WTC11 (cell line): ENCODE data around the gene ROBO1. TPM values are rescaled to one million over a fixed set of nuclear protein-coding genes. Genes with fewer than 3 reads are reported as not detected.

Experiments used
- ATAC-seq: fragments of 200-7000 bp; cut with Tn5 transposase; 2 replicates; pipeline ENCODE4 v1.10.0; 2021; ENCODE audit warnings: mild to moderate bottlenecking, moderate library complexity
- CTCF ChIA-PET: fragments of 300-600 bp; sonication (Branson Sonifier 250); formaldehyde crosslinking; loops from one replicate; lab custom pipeline; 2021; ENCODE audit warnings: antibody characterized with exemption; lab: Charles Lee
- POLR2A ChIA-PET: fragments of 350-600 bp; sonication (Branson Sonifier 250); formaldehyde crosslinking; loops from one replicate; lab custom pipeline; 2021; ENCODE audit warnings: antibody characterized with exemption; lab: Charles Lee
- DNase-seq: peaks from one replicate; pipeline ENCODE4 v3.0.0; 2021; ENCODE audit warnings: low spot score
- H3K27ac Mint-ChIP-seq: 2 replicates; pipeline ENCODE4 v1.8.0; 2021; ENCODE audit warnings: mixed read lengths
- H3K27me3 Mint-ChIP-seq: 2 replicates; pipeline ENCODE4 v1.8.0; 2021; ENCODE audit warnings: low read depth, mild to moderate bottlenecking, moderate library complexity, mixed read lengths
- H3K36me3 Mint-ChIP-seq: 2 replicates; pipeline ENCODE4 v1.8.0; 2021; ENCODE audit warnings: mixed read lengths
- H3K4me1 Mint-ChIP-seq: 2 replicates; pipeline ENCODE4 v1.8.0; 2022; ENCODE audit warnings: mixed read lengths
- H3K4me3 Mint-ChIP-seq: 2 replicates; pipeline ENCODE4 v1.8.0; 2021; ENCODE audit warnings: mild to moderate bottlenecking, moderate library complexity, mixed read lengths
- H3K9me3 Mint-ChIP-seq: 2 replicates; pipeline ENCODE4 v1.8.0; 2021; ENCODE audit warnings: mixed read lengths
- ELF4 ChIP-seq: sonication (generic); formaldehyde crosslinking; IDR thresholded peaks from 2 replicates; pipeline ENCODE4 v1.8.1; 2022; ENCODE audit warnings: low read depth, mild to moderate bottlenecking, moderate library complexity, missing genetic modification reagents
- HMGA2 ChIP-seq: fragments of 250-450 bp; sonication (Bioruptor Pico); IDR thresholded peaks from 2 replicates; pipeline ENCODE4 v1.4.0; 2021; ENCODE audit warnings: mild to moderate bottlenecking, moderate library complexity
- KAT7 ChIP-seq: sonication (generic); formaldehyde crosslinking; IDR thresholded peaks from 2 replicates; pipeline ENCODE4 v1.8.1; 2023; ENCODE audit warnings: missing genetic modification reagents, mild to moderate bottlenecking, borderline replicate concordance
- MYBL2 ChIP-seq: sonication (generic); formaldehyde crosslinking; IDR thresholded peaks from 2 replicates; pipeline ENCODE4 v1.8.1; 2023; ENCODE audit warnings: mild to moderate bottlenecking, moderate library complexity, missing genetic modification reagents
- NFYB ChIP-seq: sonication (generic); formaldehyde crosslinking; conservative IDR thresholded peaks from 2 replicates; pipeline ENCODE4 v1.8.0; 2022; ENCODE audit warnings: low read depth, missing genetic modification reagents
- RORB ChIP-seq: fragments of 250-450 bp; sonication (Bioruptor Pico); IDR thresholded peaks from 2 replicates; pipeline ENCODE4 v1.9.0; 2021; ENCODE audit warnings: mild to moderate bottlenecking
- SP1 ChIP-seq: sonication (generic); formaldehyde crosslinking; conservative IDR thresholded peaks from 2 replicates; pipeline ENCODE4 v1.8.1; 2022; ENCODE audit warnings: missing genetic modification reagents
- TEAD1 ChIP-seq: sonication (generic); formaldehyde crosslinking; IDR thresholded peaks from 2 replicates; pipeline ENCODE4 v1.8.0; 2022; ENCODE audit warnings: mild to moderate bottlenecking, missing genetic modification reagents
- ZBTB21 ChIP-seq: sonication (generic); formaldehyde crosslinking; IDR thresholded peaks from 2 replicates; pipeline ENCODE4 v1.8.1; 2023; ENCODE audit warnings: mild to moderate bottlenecking, missing genetic modification reagents, borderline replicate concordance
- ZNF232 ChIP-seq: sonication (generic); formaldehyde crosslinking; IDR thresholded peaks from 2 replicates; pipeline ENCODE4 v1.8.0; 2022; ENCODE audit warnings: mild to moderate bottlenecking, missing genetic modification reagents
- ZNF416 ChIP-seq: fragments of 250-450 bp; sonication (Bioruptor Pico); IDR thresholded peaks from 2 replicates; pipeline ENCODE4 v1.9.0; 2021; ENCODE audit warnings: mild to moderate bottlenecking, inconsistent platforms
- ZNF671 ChIP-seq: fragments of 250-450 bp; sonication (Bioruptor Pico); IDR thresholded peaks from 2 replicates; pipeline ENCODE4 v1.8.0; 2021; ENCODE audit warnings: mild to moderate bottlenecking
- total RNA-seq: library from RNA; stranded (reverse); gene quantifications from 3 replicates; pipeline ENCODE4 v1.2.3, GENCODE V29; 2021
- TF ChIP-seq, protein P1 (sequence below): sonication (generic); formaldehyde crosslinking; IDR thresholded peaks from 2 replicates; pipeline ENCODE4 v1.8.1; 2022; ENCODE audit warnings: missing genetic modification reagents, borderline replicate concordance
- TF ChIP-seq, protein P2 (sequence below): sonication (generic); formaldehyde crosslinking; IDR thresholded peaks from 2 replicates; pipeline ENCODE4 v1.8.0; 2023; ENCODE audit warnings: missing genetic modification reagents
- TF ChIP-seq, protein P3 (sequence below): sonication (generic); formaldehyde crosslinking; conservative IDR thresholded peaks from 2 replicates; pipeline ENCODE4 v1.8.1; 2022; ENCODE audit warnings: mild to moderate bottlenecking, missing genetic modification reagents
- TF ChIP-seq, protein P4 (sequence below): sonication (generic); formaldehyde crosslinking; IDR thresholded peaks from 2 replicates; pipeline ENCODE4 v1.8.0; 2022; ENCODE audit warnings: mild to moderate bottlenecking, missing genetic modification reagents
- TF ChIP-seq, protein P5 (sequence below): fragments of 250-450 bp; sonication (Bioruptor Pico); IDR thresholded peaks from 2 replicates; pipeline ENCODE4 v1.9.0; 2021; ENCODE audit warnings: mild to moderate bottlenecking
- TF ChIP-seq, protein P6 (sequence below): fragments of 250-450 bp; sonication (Bioruptor Pico); IDR thresholded peaks from 2 replicates; pipeline ENCODE4 v1.8.0; 2021; ENCODE audit warnings: mild to moderate bottlenecking
- TF ChIP-seq, protein P7 (sequence below): sonication (generic); formaldehyde crosslinking; IDR thresholded peaks from 2 replicates; pipeline ENCODE4 v1.8.0; 2023; ENCODE audit warnings: mild to moderate bottlenecking, missing genetic modification reagents
- TF ChIP-seq, protein P8 (sequence below): sonication (generic); formaldehyde crosslinking; IDR thresholded peaks from 2 replicates; pipeline ENCODE4 v1.8.0; 2022; ENCODE audit warnings: mild to moderate bottlenecking, missing genetic modification reagents

ROBO1 gene
- total RNA-seq, 1 experiment from 2014 or later: 90.9 TPM

DNA sequence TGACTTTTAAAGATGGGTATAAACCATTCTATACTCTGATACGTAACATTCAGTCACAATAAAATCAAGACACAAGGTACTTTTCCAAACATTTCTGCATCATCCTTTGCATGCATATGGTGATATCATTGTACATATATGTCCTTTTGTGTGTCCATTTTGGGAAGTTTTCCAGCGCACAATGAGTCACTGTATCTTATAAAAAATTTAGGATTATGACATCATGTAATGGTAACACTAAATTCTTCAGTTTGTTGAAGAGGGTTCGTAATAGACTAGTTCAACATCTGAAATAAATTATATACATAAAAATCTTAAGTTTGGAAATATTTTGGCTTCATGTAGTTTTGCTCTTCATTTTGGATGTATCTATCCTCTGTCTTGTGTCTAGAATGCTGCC lies 480.9 kb downstream of the ROBO1 start (continued):
- TF ChIP-seq, protein P1, sequence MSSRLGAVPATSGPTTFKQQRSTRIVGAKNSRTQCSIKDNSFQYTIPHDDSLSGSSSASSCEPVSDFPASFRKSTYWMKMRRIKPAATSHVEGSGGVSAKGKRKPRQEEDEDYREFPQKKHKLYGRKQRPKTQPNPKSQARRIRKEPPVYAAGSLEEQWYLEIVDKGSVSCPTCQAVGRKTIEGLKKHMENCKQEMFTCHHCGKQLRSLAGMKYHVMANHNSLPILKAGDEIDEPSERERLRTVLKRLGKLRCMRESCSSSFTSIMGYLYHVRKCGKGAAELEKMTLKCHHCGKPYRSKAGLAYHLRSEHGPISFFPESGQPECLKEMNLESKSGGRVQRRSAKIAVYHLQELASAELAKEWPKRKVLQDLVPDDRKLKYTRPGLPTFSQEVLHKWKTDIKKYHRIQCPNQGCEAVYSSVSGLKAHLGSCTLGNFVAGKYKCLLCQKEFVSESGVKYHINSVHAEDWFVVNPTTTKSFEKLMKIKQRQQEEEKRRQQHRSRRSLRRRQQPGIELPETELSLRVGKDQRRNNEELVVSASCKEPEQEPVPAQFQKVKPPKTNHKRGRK (CRISPR knock-in tag): no peak
- TF ChIP-seq, protein P2, sequence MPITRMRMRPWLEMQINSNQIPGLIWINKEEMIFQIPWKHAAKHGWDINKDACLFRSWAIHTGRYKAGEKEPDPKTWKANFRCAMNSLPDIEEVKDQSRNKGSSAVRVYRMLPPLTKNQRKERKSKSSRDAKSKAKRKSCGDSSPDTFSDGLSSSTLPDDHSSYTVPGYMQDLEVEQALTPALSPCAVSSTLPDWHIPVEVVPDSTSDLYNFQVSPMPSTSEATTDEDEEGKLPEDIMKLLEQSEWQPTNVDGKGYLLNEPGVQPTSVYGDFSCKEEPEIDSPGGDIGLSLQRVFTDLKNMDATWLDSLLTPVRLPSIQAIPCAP (CRISPR knock-in tag): no peak
- TF ChIP-seq ELF4 (CRISPR knock-in tag): no peak
- no peak for TF ChIP-seq HMGA2 (CRISPR knock-in tag)
- TF ChIP-seq ZNF671 (CRISPR knock-in tag): no peak
- TF ChIP-seq, protein P3, sequence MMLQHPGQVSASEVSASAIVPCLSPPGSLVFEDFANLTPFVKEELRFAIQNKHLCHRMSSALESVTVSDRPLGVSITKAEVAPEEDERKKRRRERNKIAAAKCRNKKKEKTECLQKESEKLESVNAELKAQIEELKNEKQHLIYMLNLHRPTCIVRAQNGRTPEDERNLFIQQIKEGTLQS (CRISPR knock-in tag): no peak

DNA sequence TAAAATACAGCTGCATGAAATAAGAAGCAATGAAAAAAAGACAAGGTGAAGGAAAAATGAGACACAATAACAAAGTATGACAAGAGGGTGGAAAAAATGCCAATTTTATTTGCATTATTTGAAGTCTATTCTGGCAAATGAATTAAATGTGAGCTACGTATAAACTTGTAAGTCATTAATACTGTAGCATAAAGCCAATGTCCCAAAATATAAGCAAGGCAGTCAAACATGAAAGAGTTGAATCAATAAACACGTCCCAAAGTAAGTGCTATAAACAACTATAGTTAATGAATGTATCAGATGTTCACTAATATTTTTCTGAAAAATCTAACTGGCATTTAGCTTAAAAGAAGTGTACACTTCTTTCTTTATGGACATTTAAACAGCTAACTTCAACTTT lies 481.9 kb downstream of the ROBO1 start:
- no peak for TF ChIP-seq NFYB
- TF ChIP-seq TEAD1: no peak
- TF ChIP-seq, protein P2 (CRISPR knock-in tag): no peak
- TF ChIP-seq, protein P4, sequence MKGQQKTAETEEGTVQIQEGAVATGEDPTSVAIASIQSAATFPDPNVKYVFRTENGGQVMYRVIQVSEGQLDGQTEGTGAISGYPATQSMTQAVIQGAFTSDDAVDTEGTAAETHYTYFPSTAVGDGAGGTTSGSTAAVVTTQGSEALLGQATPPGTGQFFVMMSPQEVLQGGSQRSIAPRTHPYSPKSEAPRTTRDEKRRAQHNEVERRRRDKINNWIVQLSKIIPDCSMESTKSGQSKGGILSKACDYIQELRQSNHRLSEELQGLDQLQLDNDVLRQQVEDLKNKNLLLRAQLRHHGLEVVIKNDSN (CRISPR knock-in tag): no peak
- TF ChIP-seq ZNF232 (CRISPR knock-in tag): no peak
- TF ChIP-seq MYBL2 (CRISPR knock-in tag): no peak
- TF ChIP-seq, protein P5, sequence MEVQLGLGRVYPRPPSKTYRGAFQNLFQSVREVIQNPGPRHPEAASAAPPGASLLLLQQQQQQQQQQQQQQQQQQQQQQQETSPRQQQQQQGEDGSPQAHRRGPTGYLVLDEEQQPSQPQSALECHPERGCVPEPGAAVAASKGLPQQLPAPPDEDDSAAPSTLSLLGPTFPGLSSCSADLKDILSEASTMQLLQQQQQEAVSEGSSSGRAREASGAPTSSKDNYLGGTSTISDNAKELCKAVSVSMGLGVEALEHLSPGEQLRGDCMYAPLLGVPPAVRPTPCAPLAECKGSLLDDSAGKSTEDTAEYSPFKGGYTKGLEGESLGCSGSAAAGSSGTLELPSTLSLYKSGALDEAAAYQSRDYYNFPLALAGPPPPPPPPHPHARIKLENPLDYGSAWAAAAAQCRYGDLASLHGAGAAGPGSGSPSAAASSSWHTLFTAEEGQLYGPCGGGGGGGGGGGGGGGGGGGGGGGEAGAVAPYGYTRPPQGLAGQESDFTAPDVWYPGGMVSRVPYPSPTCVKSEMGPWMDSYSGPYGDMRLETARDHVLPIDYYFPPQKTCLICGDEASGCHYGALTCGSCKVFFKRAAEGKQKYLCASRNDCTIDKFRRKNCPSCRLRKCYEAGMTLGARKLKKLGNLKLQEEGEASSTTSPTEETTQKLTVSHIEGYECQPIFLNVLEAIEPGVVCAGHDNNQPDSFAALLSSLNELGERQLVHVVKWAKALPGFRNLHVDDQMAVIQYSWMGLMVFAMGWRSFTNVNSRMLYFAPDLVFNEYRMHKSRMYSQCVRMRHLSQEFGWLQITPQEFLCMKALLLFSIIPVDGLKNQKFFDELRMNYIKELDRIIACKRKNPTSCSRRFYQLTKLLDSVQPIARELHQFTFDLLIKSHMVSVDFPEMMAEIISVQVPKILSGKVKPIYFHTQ (CRISPR knock-in tag): no peak
- H3K4me1 Mint-ChIP-seq: 0 out of 2 replicates have a peak, but pooled peaks cover 3% of the 10 kb centered on the region
- H3K36me3 Mint-ChIP-seq: no peaks in the 10 kb centered on the region
- no peak overlapping the region for H3K27ac Mint-ChIP-seq
- no peak for DNase-seq
- H3K9me3 Mint-ChIP-seq: no peaks in the 10 kb centered on the region
- ChIA-PET POLR2A (no interaction called here), CTCF (no interaction called here)
- no peaks in the 10 kb centered on the region for H3K27me3 Mint-ChIP-seq
- no peak for ATAC-seq
- no peak overlapping the region for H3K4me3 Mint-ChIP-seq

DNA sequence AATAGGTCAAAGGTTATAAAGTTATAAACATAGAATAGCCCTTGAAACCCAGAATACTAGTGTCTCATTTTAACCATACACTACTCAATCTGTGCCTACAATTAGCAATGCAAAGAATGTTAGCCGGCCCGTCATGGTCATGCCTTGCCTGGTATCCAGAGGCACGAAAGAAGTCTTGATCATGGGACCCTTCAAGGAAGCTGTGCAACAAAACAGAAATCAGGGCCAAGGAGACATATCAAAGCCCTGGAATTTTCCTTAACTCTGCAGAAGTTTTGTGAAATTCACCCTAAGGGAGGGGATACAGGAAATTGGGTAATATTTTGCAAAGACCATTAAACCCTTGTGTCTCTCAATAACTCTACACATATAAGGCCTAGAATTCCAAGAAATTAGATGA lies 482.4 kb downstream of the ROBO1 start:
- TF ChIP-seq KAT7 (CRISPR knock-in tag) (no peak), ZBTB21 (CRISPR knock-in tag) (no peak), SP1 (CRISPR knock-in tag) (no peak), ZNF416 (no peak), RORB (CRISPR knock-in tag) (no peak)
- TF ChIP-seq, protein P6, sequence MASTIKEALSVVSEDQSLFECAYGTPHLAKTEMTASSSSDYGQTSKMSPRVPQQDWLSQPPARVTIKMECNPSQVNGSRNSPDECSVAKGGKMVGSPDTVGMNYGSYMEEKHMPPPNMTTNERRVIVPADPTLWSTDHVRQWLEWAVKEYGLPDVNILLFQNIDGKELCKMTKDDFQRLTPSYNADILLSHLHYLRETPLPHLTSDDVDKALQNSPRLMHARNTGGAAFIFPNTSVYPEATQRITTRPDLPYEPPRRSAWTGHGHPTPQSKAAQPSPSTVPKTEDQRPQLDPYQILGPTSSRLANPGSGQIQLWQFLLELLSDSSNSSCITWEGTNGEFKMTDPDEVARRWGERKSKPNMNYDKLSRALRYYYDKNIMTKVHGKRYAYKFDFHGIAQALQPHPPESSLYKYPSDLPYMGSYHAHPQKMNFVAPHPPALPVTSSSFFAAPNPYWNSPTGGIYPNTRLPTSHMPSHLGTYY (CRISPR knock-in tag): no peak
- TF ChIP-seq, protein P7, sequence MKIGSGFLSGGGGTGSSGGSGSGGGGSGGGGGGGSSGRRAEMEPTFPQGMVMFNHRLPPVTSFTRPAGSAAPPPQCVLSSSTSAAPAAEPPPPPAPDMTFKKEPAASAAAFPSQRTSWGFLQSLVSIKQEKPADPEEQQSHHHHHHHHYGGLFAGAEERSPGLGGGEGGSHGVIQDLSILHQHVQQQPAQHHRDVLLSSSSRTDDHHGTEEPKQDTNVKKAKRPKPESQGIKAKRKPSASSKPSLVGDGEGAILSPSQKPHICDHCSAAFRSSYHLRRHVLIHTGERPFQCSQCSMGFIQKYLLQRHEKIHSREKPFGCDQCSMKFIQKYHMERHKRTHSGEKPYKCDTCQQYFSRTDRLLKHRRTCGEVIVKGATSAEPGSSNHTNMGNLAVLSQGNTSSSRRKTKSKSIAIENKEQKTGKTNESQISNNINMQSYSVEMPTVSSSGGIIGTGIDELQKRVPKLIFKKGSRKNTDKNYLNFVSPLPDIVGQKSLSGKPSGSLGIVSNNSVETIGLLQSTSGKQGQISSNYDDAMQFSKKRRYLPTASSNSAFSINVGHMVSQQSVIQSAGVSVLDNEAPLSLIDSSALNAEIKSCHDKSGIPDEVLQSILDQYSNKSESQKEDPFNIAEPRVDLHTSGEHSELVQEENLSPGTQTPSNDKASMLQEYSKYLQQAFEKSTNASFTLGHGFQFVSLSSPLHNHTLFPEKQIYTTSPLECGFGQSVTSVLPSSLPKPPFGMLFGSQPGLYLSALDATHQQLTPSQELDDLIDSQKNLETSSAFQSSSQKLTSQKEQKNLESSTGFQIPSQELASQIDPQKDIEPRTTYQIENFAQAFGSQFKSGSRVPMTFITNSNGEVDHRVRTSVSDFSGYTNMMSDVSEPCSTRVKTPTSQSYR (CRISPR knock-in tag): no peak
- TF ChIP-seq, protein P8, sequence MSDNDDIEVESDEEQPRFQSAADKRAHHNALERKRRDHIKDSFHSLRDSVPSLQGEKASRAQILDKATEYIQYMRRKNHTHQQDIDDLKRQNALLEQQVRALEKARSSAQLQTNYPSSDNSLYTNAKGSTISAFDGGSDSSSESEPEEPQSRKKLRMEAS (CRISPR knock-in tag): no peak
- ChIA-PET CTCF (interaction anchor here (1.2 kb wide), 1 partner anchor 77 kb away, joined by 3 read pairs; no protein-coding TSS in a partner anchor), POLR2A (no interaction called here)

More for the DNA sequence above, 482.4 kb downstream of the ROBO1 start:
- no peak for ATAC-seq
- H3K9me3 Mint-ChIP-seq: no peaks in the 10 kb centered on the region
- peaks cover 6% of the 10 kb centered on the region; the same call in 1 of the 2 replicates for H3K4me1 Mint-ChIP-seq
- no peaks in the 10 kb centered on the region for H3K27me3 Mint-ChIP-seq
- H3K4me3 Mint-ChIP-seq: no peak overlapping the region
- no peak for DNase-seq
- no peak overlapping the region for H3K27ac Mint-ChIP-seq
- no peaks in the 10 kb centered on the region for H3K36me3 Mint-ChIP-seq
